IMR-90 (cell line): Measurements from ENCODE around the gene HES7. TPM values are rescaled to one million over a fixed set of nuclear protein-coding genes. Genes with fewer than 3 reads are reported as not detected.

ENCODE experiments used
- ATAC-seq: fragments of 200-7000 bp; cut with Tn5 transposase; 2 replicates; pipeline ENCODE4 v1.9.1; 2020; ENCODE audit warnings: low read depth, mild to moderate bottlenecking, moderate library complexity
- BruUV-seq: library from RNA; stranded (reverse); fragments of 400-500 nt; replicated peaks from 2 replicates; lab custom pipeline; 2021; lab: Mats Ljungman, UMichigan
- CTCF ChIA-PET: fragments of 300-600 bp; formaldehyde crosslinking; extraction: SDS; loops from one replicate; lab custom pipeline; 2021; ENCODE audit warnings: antibody characterized with exemption; lab: Yijun Ruan, JAX
- POLR2A ChIA-PET: fragments of 300-600 bp; sonication (Branson Sonifier 250); formaldehyde crosslinking; loops from one replicate; lab custom pipeline; 2022; ENCODE audit warnings: antibody characterized with exemption; ENCODE audit not compliant: unreplicated experiment; lab: Charles Lee
- DNase-seq: peaks from one replicate; pipeline ENCODE4 v3.0.0; 2013
- H2AFZ ChIP-seq: replicated peaks from 2 replicates; pipeline ENCODE3; 2013; ENCODE audit warnings: low read length, mild to moderate bottlenecking; ENCODE audit not compliant: poor library complexity
- H2AK5ac ChIP-seq: 2 replicates; pipeline ENCODE4 v1.6.1; 2013; ENCODE audit warnings: low read depth, low read length, inconsistent platforms
- H2AK9ac ChIP-seq: replicated peaks from 2 replicates; pipeline ENCODE3; 2013; ENCODE audit warnings: mild to moderate bottlenecking, low read depth, low read length, moderate library complexity; ENCODE audit not compliant: poor library complexity
- H2BK120ac ChIP-seq: 2 replicates; pipeline ENCODE4 v1.6.1; 2013; ENCODE audit warnings: low read depth, low read length, inconsistent platforms
- H2BK15ac ChIP-seq: 3 replicates; pipeline ENCODE4 v1.6.1; 2013; ENCODE audit warnings: low read depth, low read length, inconsistent platforms
- H2BK20ac ChIP-seq: 2 replicates; pipeline ENCODE4 v1.6.1; 2013; ENCODE audit warnings: low read depth, mild to moderate bottlenecking, inconsistent platforms, low read length, moderate library complexity
- H2BK5ac ChIP-seq: 2 replicates; pipeline ENCODE4 v1.6.1; 2013; ENCODE audit warnings: mild to moderate bottlenecking, low read depth, low read length, inconsistent platforms; ENCODE audit not compliant: poor library complexity, severe bottlenecking
- H3K14ac ChIP-seq: replicated peaks from 2 replicates; pipeline ENCODE4 v1.6.1; 2013; ENCODE audit warnings: low read depth, low read length, inconsistent platforms
- H3K18ac ChIP-seq: 2 replicates; pipeline ENCODE4 v1.6.1; 2013; ENCODE audit warnings: low read depth, low read length, control low read depth
- H3K23ac ChIP-seq: 2 replicates; pipeline ENCODE4 v1.6.1; 2013; ENCODE audit warnings: low read depth, low read length, inconsistent platforms
- H3K27ac ChIP-seq: 2 replicates; pipeline ENCODE4 v1.5.1; 2013; ENCODE audit warnings: mild to moderate bottlenecking, control low read depth, low read length; ENCODE audit not compliant: insufficient read depth
- H3K27me3 ChIP-seq: 2 replicates; pipeline ENCODE4 v1.6.1; 2013; ENCODE audit warnings: low read length; ENCODE audit not compliant: control insufficient read depth, insufficient read depth
- H3K36me3 ChIP-seq: 2 replicates; pipeline ENCODE4 v1.6.1; 2013; ENCODE audit warnings: low read length, mixed read lengths; ENCODE audit not compliant: control insufficient read depth, insufficient read depth
- H3K4ac ChIP-seq: 2 replicates; pipeline ENCODE4 v1.6.1; 2013; ENCODE audit warnings: low read depth, low read length, inconsistent platforms
- H3K4me1 ChIP-seq: 2 replicates; pipeline ENCODE4 v1.6.1; 2013; ENCODE audit warnings: low read length, mixed read lengths; ENCODE audit not compliant: control insufficient read depth, insufficient read depth
- H3K4me2 ChIP-seq: 2 replicates; pipeline ENCODE4 v1.6.1; 2013; ENCODE audit warnings: low read depth, mild to moderate bottlenecking, control low read depth, low read length, moderate library complexity
- H3K4me3 ChIP-seq: 2 replicates; pipeline ENCODE4 v1.5.1; 2013; ENCODE audit warnings: low read depth, mild to moderate bottlenecking, control low read depth, low read length, moderate library complexity; ENCODE audit not compliant: insufficient read depth
- H3K56ac ChIP-seq: 2 replicates; pipeline ENCODE4 v1.6.1; 2013; ENCODE audit warnings: low read length, inconsistent platforms; ENCODE audit not compliant: insufficient read depth; ENCODE audit errors: extremely low read depth
- H3K79me1 ChIP-seq, 2 experiments: 2 replicates each; pipeline ENCODE4 v1.6.1; 2013; ENCODE audit warnings: low read length in 2 of 2, inconsistent platforms in 1 of 2, low read depth in 1 of 2
- H3K9ac ChIP-seq: 2 replicates; pipeline ENCODE4 v1.6.1; 2013; ENCODE audit warnings: low read depth, low read length, control low read depth
- H3K9me1 ChIP-seq: 2 replicates; pipeline ENCODE4 v1.6.1; 2013; ENCODE audit warnings: low read length, inconsistent platforms; ENCODE audit not compliant: insufficient read depth
- H3K9me3 ChIP-seq: 2 replicates; pipeline ENCODE4 v1.6.1; 2013; ENCODE audit warnings: low read length; ENCODE audit not compliant: control insufficient read depth, insufficient read depth
- H4K20me1 ChIP-seq: 2 replicates; pipeline ENCODE4 v1.6.1; 2013; ENCODE audit warnings: low read length, inconsistent platforms; ENCODE audit not compliant: insufficient read depth
- H4K5ac ChIP-seq: 2 replicates; pipeline ENCODE4 v1.6.1; 2013; ENCODE audit warnings: mild to moderate bottlenecking, low read depth, low read length, control low read depth
- H4K8ac ChIP-seq, 2 experiments: 2 replicates each; pipeline ENCODE4 v1.6.1; 2013; ENCODE audit warnings: low read depth in 2 of 2, low read length in 2 of 2, control low read depth in 1 of 2, inconsistent platforms in 1 of 2
- H4K91ac ChIP-seq: 2 replicates; pipeline ENCODE4 v1.6.1; 2013; ENCODE audit warnings: low read depth, low read length, inconsistent platforms; ENCODE audit not compliant: insufficient read depth
- BHLHE40 ChIP-seq: fragments of 150-350 bp; IDR thresholded peaks from 2 replicates; pipeline ENCODE4 v1.6.1; 2016; ENCODE audit warnings: mild to moderate bottlenecking, low read depth, low read length
- CEBPB ChIP-seq: IDR thresholded peaks from 2 replicates; pipeline ENCODE4 v1.6.1; 2012; ENCODE audit warnings: low read depth, low read length, improper control_type of control experiment
- CHD1 ChIP-seq: IDR thresholded peaks from 2 replicates; pipeline ENCODE4 v1.6.1; 2012; ENCODE audit warnings: low read depth, low read length, improper control_type of control experiment
- FOS ChIP-seq: fragments of 150-350 bp; IDR thresholded peaks from 2 replicates; pipeline ENCODE4 v1.6.1; 2016; ENCODE audit warnings: low read depth, low read length
- MAFK ChIP-seq: IDR thresholded peaks from 2 replicates; pipeline ENCODE4 v1.6.1; 2012; ENCODE audit warnings: low read depth, low read length, improper control_type of control experiment
- NFE2L2 ChIP-seq: fragments of 150-350 bp; IDR thresholded peaks from 2 replicates; pipeline ENCODE4 v1.6.1; 2016; ENCODE audit warnings: low read depth, mild to moderate bottlenecking, low read length
- POLR2A ChIP-seq: IDR thresholded peaks from 2 replicates; pipeline ENCODE4 v1.6.1; 2012; ENCODE audit warnings: mild to moderate bottlenecking, low read depth, low read length
- RAD21 ChIP-seq: IDR thresholded peaks from 2 replicates; pipeline ENCODE4 v1.6.1; 2012; ENCODE audit warnings: low read length, improper control_type of control experiment
- WGBS, 2 experiments: methylation state at CpG; one replicate each; pipeline versions ENCODE4 v1.1.5 to v1.1.7; 2013; ENCODE audit warnings: missing lambda C conversion rate in 2 of 2; ENCODE audit not compliant: insufficient read length in 1 of 2; ENCODE audit errors: extremely low coverage in 2 of 2; 5-methylcytosine and 5-hydroxymethylcytosine counted together
- dilution Hi-C: fragments of 300-500 bp; cut with HindIII; formaldehyde crosslinking; loops from one replicate; pipeline ENCODE4 v1.14.3; 2018; ENCODE audit warnings: low sequenced_read_pairs; ENCODE audit not compliant: unreplicated experiment
- in situ Hi-C: fragments of 300-500 bp; cut with MboI; formaldehyde crosslinking; loops from 3 replicates; pipeline ENCODE4 v1.14.3; 2019; ENCODE audit warnings: low sequenced_read_pairs, inconsistent platforms, mixed read lengths
- intact Hi-C: fragments of 100-400 bp; cut with micrococcal nuclease; formaldehyde crosslinking; loops from 2 replicates; pipeline ENCODE4 v1.10.0; 2022
- polyA plus RNA-seq, 3 experiments: library from polyadenylated mRNA; depleted of rRNA; stranded (reverse); fragments of >200 nt; gene quantifications; 2 replicates each; pipeline ENCODE4 v1.2.3, GENCODE V29; 2012; ENCODE audit warnings: low replicate concordance in 1 of 3
- total RNA-seq: library from RNA; depleted of rRNA; stranded (reverse); fragments of >200 nt; gene quantifications from 2 replicates; pipeline ENCODE4 v1.2.3, GENCODE V29; 2012
- TF ChIP-seq, protein P1 (sequence below): fragments of 150-350 bp; IDR thresholded peaks from 2 replicates; pipeline ENCODE4 v1.6.1; 2017; ENCODE audit warnings: mild to moderate bottlenecking, antibody characterized with exemption, low read length, low read depth
- TF ChIP-seq, protein P2 (sequence below): fragments of 150-350 bp; IDR thresholded peaks from 2 replicates; pipeline ENCODE4 v1.6.1; 2016; ENCODE audit warnings: low read depth, mild to moderate bottlenecking, low read length, moderate library complexity, borderline replicate concordance

Gene HES7
- total and polyA plus RNA-seq, 2 of the 4 experiments (the other 2 are of a cell fraction), result 0.43 TPM; not detected in 1

DNA sequence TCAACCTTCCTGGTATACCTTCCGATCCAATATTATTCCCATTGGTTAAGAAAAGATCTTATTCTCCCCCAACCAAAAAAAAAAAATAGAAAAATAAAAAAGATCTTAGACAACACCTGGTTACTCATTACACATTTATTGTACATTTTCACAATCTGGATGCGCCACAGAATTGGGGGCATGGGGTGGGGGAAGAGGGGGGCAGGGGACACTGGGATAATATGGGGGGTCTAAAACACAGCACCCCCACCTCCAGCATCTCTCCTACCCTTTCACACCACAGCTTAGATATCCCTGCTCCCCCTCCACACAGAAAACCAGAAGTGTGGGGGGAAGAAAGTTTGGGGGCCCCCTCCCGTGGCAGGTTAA is 35.1 kb upstream of the HES7 start:
- ChIA-PET CTCF (interaction anchor here (1.1 kb wide), 1 partner anchor 21 kb away, joined by 3 read pairs; no protein-coding TSS in a partner anchor), POLR2A (interaction anchor here (1.1 kb wide), 1 partner anchor 14 kb away, joined by 4 read pairs; no protein-coding TSS in a partner anchor)
- dilution Hi-C loops, result no loop called here
- Histone ChIP-seq H3K4me3 (no peak overlapping the region), H4K91ac (no peak overlapping the region), H2BK15ac (no peak overlapping the region), H4K5ac (no peak overlapping the region), H3K9me3 (no peaks in the 10 kb centered on the region), H3K18ac (no peak overlapping the region), H3K9ac (no peak overlapping the region), H3K27me3 (no peaks in the 10 kb centered on the region), H4K8ac (no peak overlapping the region), H3K9me1 (peaks cover 14% of the 10 kb centered on the region), H4K20me1 (peaks cover 14% of the 10 kb centered on the region), H2BK5ac (no peak overlapping the region), H2AK5ac (no peak overlapping the region), H3K79me1 (peaks cover 21 to 53% of the 10 kb centered on the region in 2 experiments), H2BK120ac (no peak overlapping the region), H3K56ac (no peak overlapping the region), H3K4me1 (peaks cover 26% of the 10 kb centered on the region), H3K36me3 (peaks cover 15% of the 10 kb centered on the region), H2AK9ac (no peak overlapping the region), H3K23ac (no peak overlapping the region), H3K14ac (no peak overlapping the region), H2AFZ (no peak overlapping the region), H3K4me2 (no peak overlapping the region), H3K4ac (no peak overlapping the region), H2BK20ac (no peak overlapping the region), H3K27ac (no peak overlapping the region)
- no CpG with 5 or more reads among the region's 3 CpGs for WGBS, 2 experiments
- BruUV-seq, result no TSS peak
- ATAC-seq, result no peak
- DNase-seq, result no peak
- intact Hi-C loops, result loop anchor here (5.0 kb wide), 1 partner anchor 77 kb away; no protein-coding TSS in a partner anchor
- TF ChIP-seq BHLHE40 (no peak), MAFK (no peak), CEBPB (no peak), POLR2A (no peak), RAD21 (no peak), CHD1 (no peak), FOS (no peak), NFE2L2 (no peak)
- TF ChIP-seq, protein P1, sequence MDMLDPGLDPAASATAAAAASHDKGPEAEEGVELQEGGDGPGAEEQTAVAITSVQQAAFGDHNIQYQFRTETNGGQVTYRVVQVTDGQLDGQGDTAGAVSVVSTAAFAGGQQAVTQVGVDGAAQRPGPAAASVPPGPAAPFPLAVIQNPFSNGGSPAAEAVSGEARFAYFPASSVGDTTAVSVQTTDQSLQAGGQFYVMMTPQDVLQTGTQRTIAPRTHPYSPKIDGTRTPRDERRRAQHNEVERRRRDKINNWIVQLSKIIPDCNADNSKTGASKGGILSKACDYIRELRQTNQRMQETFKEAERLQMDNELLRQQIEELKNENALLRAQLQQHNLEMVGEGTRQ, result no peak
- TF ChIP-seq, protein P2, sequence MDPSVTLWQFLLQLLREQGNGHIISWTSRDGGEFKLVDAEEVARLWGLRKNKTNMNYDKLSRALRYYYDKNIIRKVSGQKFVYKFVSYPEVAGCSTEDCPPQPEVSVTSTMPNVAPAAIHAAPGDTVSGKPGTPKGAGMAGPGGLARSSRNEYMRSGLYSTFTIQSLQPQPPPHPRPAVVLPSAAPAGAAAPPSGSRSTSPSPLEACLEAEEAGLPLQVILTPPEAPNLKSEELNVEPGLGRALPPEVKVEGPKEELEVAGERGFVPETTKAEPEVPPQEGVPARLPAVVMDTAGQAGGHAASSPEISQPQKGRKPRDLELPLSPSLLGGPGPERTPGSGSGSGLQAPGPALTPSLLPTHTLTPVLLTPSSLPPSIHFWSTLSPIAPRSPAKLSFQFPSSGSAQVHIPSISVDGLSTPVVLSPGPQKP, result no peak
- in situ Hi-C loops, result loop anchor here (25.0 kb wide), 1 partner anchor 922 kb away; the partner anchor contains the start of genes DVL2, GABARAP and PHF23
